Activated CD4-positive, alpha-beta memory T cell treated with anti-CD3 and anti-CD28 coated beads for 36 hours (primary cell): Measurements from ENCODE around the gene STXBP5L. TPM values are rescaled to one million over a fixed set of nuclear protein-coding genes. Genes with fewer than 3 reads are reported as not detected.
"Not testable (repeated sequence)": the region's sequence is repeated elsewhere in the genome, so short reads cannot be mapped to it uniquely, and the experiment has no call there.

ENCODE experiments used
- CTCF ChIA-PET: fragments of 350-600 bp; sonication (Branson Sonifier 250); formaldehyde crosslinking; loops from one replicate; lab custom pipeline; 2021; ENCODE audit warnings: antibody characterized with exemption, inconsistent platforms; lab: Charles Lee
- POLR2A ChIA-PET: fragments of 350-600 bp; sonication (Branson Sonifier 250); formaldehyde crosslinking; loops from one replicate; lab custom pipeline; 2021; ENCODE audit warnings: antibody characterized with exemption; lab: Charles Lee
- DNase-seq: peaks from one replicate; pipeline ENCODE4 v3.0.0-alpha.2; 2020
- H3K27ac Mint-ChIP-seq: one replicate; pipeline ENCODE4 v1.8.0; 2021; ENCODE audit warnings: mixed read lengths
- H3K27me3 Mint-ChIP-seq: one replicate; pipeline ENCODE4 v1.8.0; 2021; ENCODE audit warnings: mixed read lengths
- H3K36me3 Mint-ChIP-seq: one replicate; pipeline ENCODE4 v1.8.0; 2021; ENCODE audit warnings: mixed read lengths
- H3K4me1 Mint-ChIP-seq: one replicate; pipeline ENCODE4 v1.8.0; 2021; ENCODE audit warnings: low read depth, mixed read lengths
- H3K4me3 Mint-ChIP-seq: one replicate; pipeline ENCODE4 v1.8.0; 2021; ENCODE audit warnings: mild to moderate bottlenecking, mixed read lengths
- H3K9me3 Mint-ChIP-seq: one replicate; pipeline ENCODE4 v1.8.0; 2021; ENCODE audit warnings: mixed read lengths
- intact Hi-C: fragments of 100-400 bp; cut with micrococcal nuclease; formaldehyde crosslinking; loops from one replicate; pipeline ENCODE4 v1.15.1; 2023
- total RNA-seq, 2 experiments: library from RNA; stranded (reverse); gene quantifications; one replicate each; pipeline ENCODE4 v1.2.3, GENCODE V29; 2021

Gene STXBP5L
- total RNA-seq, 2 experiments from 2014 or later = not detected

- no peaks in the 10 kb centered on the region for H3K36me3 Mint-ChIP-seq
- ChIA-PET POLR2A (no interaction called here), CTCF (no interaction called here)
- H3K27ac Mint-ChIP-seq = no peak overlapping the region
- no peak for DNase-seq
- intact Hi-C loops = no loop called here
- no peaks in the 10 kb centered on the region for H3K27me3 Mint-ChIP-seq
- peaks cover 9% of the 10 kb centered on the region for H3K4me1 Mint-ChIP-seq
- no peaks in the 10 kb centered on the region for H3K9me3 Mint-ChIP-seq
- no peak overlapping the region for H3K4me3 Mint-ChIP-seq
These were observed 503.5 kb downstream of the STXBP5L start for GRCh38 chr3:121411523-121411922.

GRCh38 chr3:121414924-121415323 is 506.9 kb downstream of the STXBP5L start:
- H3K36me3 Mint-ChIP-seq = no peaks in the 10 kb centered on the region
- no peak overlapping the region for H3K27ac Mint-ChIP-seq
- no peaks in the 10 kb centered on the region for H3K27me3 Mint-ChIP-seq
- H3K9me3 Mint-ChIP-seq = peaks cover 2% of the 10 kb centered on the region
- H3K4me3 Mint-ChIP-seq = no peak overlapping the region
- POLR2A ChIA-PET = no interaction called here
- CTCF ChIA-PET = no interaction called here
- DNase-seq = no peak
- peaks cover 9% of the 10 kb centered on the region for H3K4me1 Mint-ChIP-seq
- intact Hi-C loops = no loop called here

GRCh38 chr3:121418182-121418581 is 510.2 kb downstream of the STXBP5L start:
- no peak for DNase-seq
- intact Hi-C loops = no loop called here
- H3K27ac Mint-ChIP-seq = no peak overlapping the region
- no peaks in the 10 kb centered on the region for H3K36me3 Mint-ChIP-seq
- no peak overlapping the region for H3K4me3 Mint-ChIP-seq
- POLR2A ChIA-PET = no interaction called here
- H3K27me3 Mint-ChIP-seq = no peaks in the 10 kb centered on the region
- peaks cover 2% of the 10 kb centered on the region for H3K9me3 Mint-ChIP-seq
- H3K4me1 Mint-ChIP-seq = peaks cover 7% of the 10 kb centered on the region
- CTCF ChIA-PET = no interaction called here

GRCh38 chr3:121424549-121424948 is 516.5 kb downstream of the STXBP5L start:
- POLR2A ChIA-PET = no interaction called here
- Mint-ChIP-seq H3K4me3 (no peak overlapping the region), H3K36me3 (peaks cover 5% of the 10 kb centered on the region)

GRCh38 chr3:121430664-121431215 is 522.7 kb downstream of the STXBP5L start:
- Mint-ChIP-seq H3K27ac (no peak overlapping the region), H3K36me3 (peaks cover 36% of the 10 kb centered on the region), H3K4me3 (no peak overlapping the region), H3K9me3 (no peaks in the 10 kb centered on the region), H3K4me1 (peaks cover 14% of the 10 kb centered on the region), H3K27me3 (no peaks in the 10 kb centered on the region)
- no peak for DNase-seq
- intact Hi-C loops = loop anchor here (5.0 kb wide), 1 partner anchor 232 kb away; the partner anchor contains the start of gene HCLS1
- CTCF ChIA-PET = no interaction called here
- POLR2A ChIA-PET = no interaction called here

More at GRCh38 chr3:121424549-121424948, 516.5 kb downstream of the STXBP5L start:
- CTCF ChIA-PET = no interaction called here
- DNase-seq = no peak
- H3K4me1 Mint-ChIP-seq = no peaks in the 10 kb centered on the region
- intact Hi-C loops = no loop called here
- no peaks in the 10 kb centered on the region for H3K27me3 Mint-ChIP-seq
- no peaks in the 10 kb centered on the region for H3K9me3 Mint-ChIP-seq
- H3K27ac Mint-ChIP-seq = no peak overlapping the region

GRCh38 chr3:121431726-121432517 is 523.9 kb downstream of the STXBP5L start:
- Mint-ChIP-seq H3K36me3 (peaks cover 40% of the 10 kb centered on the region), H3K27me3 (no peaks in the 10 kb centered on the region), H3K9me3 (no peaks in the 10 kb centered on the region), H3K4me1 (peaks cover 14% of the 10 kb centered on the region), H3K27ac (peak overlapping the region; percentile 38), H3K4me3 (peak overlapping the region; percentile 6)
- POLR2A ChIA-PET = no interaction called here
- intact Hi-C loops = loop anchor here (2.0 to 5.0 kb wide), 2 partner anchors 230 to 835 kb away; partner anchors contain the start of genes HCLS1 and NDUFB4
- CTCF ChIA-PET = no interaction called here
- DNase-seq = peak; percentile 53

GRCh38 chr3:121436074-121436473 is 528.1 kb downstream of the STXBP5L start:
- POLR2A ChIA-PET = no interaction called here
- DNase-seq = no peak
- Mint-ChIP-seq H3K9me3 (no peaks in the 10 kb centered on the region), H3K36me3 (peaks cover 26% of the 10 kb centered on the region), H3K27ac (no peak overlapping the region), H3K4me1 (peaks cover 14% of the 10 kb centered on the region), H3K4me3 (no peak overlapping the region), H3K27me3 (no peaks in the 10 kb centered on the region)
- intact Hi-C loops = no loop called here
- CTCF ChIA-PET = no interaction called here

GRCh38 chr3:121436641-121437040 is 528.6 kb downstream of the STXBP5L start:
- H3K9me3 Mint-ChIP-seq = no peaks in the 10 kb centered on the region
- H3K4me1 Mint-ChIP-seq = peaks cover 14% of the 10 kb centered on the region
- H3K27me3 Mint-ChIP-seq = no peaks in the 10 kb centered on the region
- CTCF ChIA-PET = no interaction called here
- peaks cover 26% of the 10 kb centered on the region for H3K36me3 Mint-ChIP-seq
- POLR2A ChIA-PET = no interaction called here
- H3K27ac Mint-ChIP-seq = no peak overlapping the region
- DNase-seq = no peak
- intact Hi-C loops = no loop called here
- H3K4me3 Mint-ChIP-seq = no peak overlapping the region

- ChIA-PET CTCF (no interaction called here), POLR2A (no interaction called here)
- H3K9me3 Mint-ChIP-seq = no peaks in the 10 kb centered on the region
- H3K27me3 Mint-ChIP-seq = no peaks in the 10 kb centered on the region
- no peak overlapping the region for H3K4me3 Mint-ChIP-seq
- DNase-seq = no peak
- intact Hi-C loops = no loop called here
- no peak overlapping the region for H3K27ac Mint-ChIP-seq
- peaks cover 20% of the 10 kb centered on the region for H3K36me3 Mint-ChIP-seq
- no peaks in the 10 kb centered on the region for H3K4me1 Mint-ChIP-seq
These were observed 535.5 kb downstream of the STXBP5L start for GRCh38 chr3:121443456-121443855.

GRCh38 chr3:121451752-121452151 is 543.7 kb downstream of the STXBP5L start:
- CTCF ChIA-PET, H3K4me3 Mint-ChIP-seq, H3K27ac Mint-ChIP-seq, POLR2A ChIA-PET, H3K27me3 Mint-ChIP-seq, intact Hi-C loops, H3K9me3 Mint-ChIP-seq, H3K4me1 Mint-ChIP-seq, DNase-seq: not testable (repeated sequence)
- H3K36me3 Mint-ChIP-seq = peaks cover 42% of the 10 kb centered on the region

- intact Hi-C loops = no loop called here
- H3K27ac Mint-ChIP-seq = no peak overlapping the region
- H3K27me3 Mint-ChIP-seq = no peaks in the 10 kb centered on the region
- no peak for DNase-seq
- no peaks in the 10 kb centered on the region for H3K4me1 Mint-ChIP-seq
- ChIA-PET CTCF (no interaction called here), POLR2A (no interaction called here)
- no peaks in the 10 kb centered on the region for H3K9me3 Mint-ChIP-seq
- H3K4me3 Mint-ChIP-seq = no peak overlapping the region
- peaks cover 43% of the 10 kb centered on the region for H3K36me3 Mint-ChIP-seq
These were observed 554.6 kb downstream of the STXBP5L start for GRCh38 chr3:121462565-121462964.

GRCh38 chr3:121463745-121464144 is 555.7 kb downstream of the STXBP5L start:
- intact Hi-C loops = no loop called here
- H3K27ac Mint-ChIP-seq = no peak overlapping the region
- no peaks in the 10 kb centered on the region for H3K9me3 Mint-ChIP-seq
- no peaks in the 10 kb centered on the region for H3K4me1 Mint-ChIP-seq
- no peak overlapping the region for H3K4me3 Mint-ChIP-seq
- ChIA-PET CTCF (no interaction called here), POLR2A (no interaction called here)
- no peak for DNase-seq
- no peaks in the 10 kb centered on the region for H3K27me3 Mint-ChIP-seq
- H3K36me3 Mint-ChIP-seq = peaks cover 39% of the 10 kb centered on the region

- ChIA-PET POLR2A (no interaction called here), CTCF (no interaction called here)
- no peak overlapping the region for H3K4me3 Mint-ChIP-seq
- no peaks in the 10 kb centered on the region for H3K27me3 Mint-ChIP-seq
- H3K36me3 Mint-ChIP-seq = peaks cover 37% of the 10 kb centered on the region
- no peaks in the 10 kb centered on the region for H3K9me3 Mint-ChIP-seq
- no peak overlapping the region for H3K27ac Mint-ChIP-seq
- no peak for DNase-seq
- intact Hi-C loops = no loop called here
- no peaks in the 10 kb centered on the region for H3K4me1 Mint-ChIP-seq
These were observed 559.1 kb downstream of the STXBP5L start for GRCh38 chr3:121467085-121467484.
